ENCODE data around the gene ATP8A2. TPM values are rescaled to one million over a fixed set of nuclear protein-coding genes. Genes with fewer than 3 reads are reported as not detected.

ATP8A2 gene
- total RNA-seq, 1 experiment from 2014 or later: not detected

DNA sequence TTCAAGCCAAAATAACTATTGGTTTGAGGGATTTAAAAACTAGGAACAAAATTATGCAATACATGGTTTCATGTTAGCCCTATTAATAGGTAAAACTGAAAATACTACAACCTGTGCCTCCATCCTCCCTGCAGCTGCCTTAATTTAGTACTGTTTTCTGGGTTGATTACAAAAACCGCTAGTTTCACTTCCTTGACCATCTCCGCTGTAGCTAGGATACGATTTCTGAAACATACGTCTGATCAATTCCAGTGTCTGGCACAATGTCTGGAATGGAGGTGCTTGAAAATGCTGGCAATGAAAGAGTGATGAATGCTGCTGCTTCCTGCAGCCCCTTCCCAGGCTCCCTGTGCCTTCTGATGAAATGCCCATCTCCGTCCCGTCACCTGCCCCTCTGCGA lies 406.6 kb downstream of the ATP8A2 start:
- ChIA-PET CTCF (no interaction called here), POLR2A (no interaction called here)
- no peak overlapping the region for H3K4me3 ChIP-seq (ENCODE audit: low read depth in 2 of 2, low read length in 2 of 2)
- no peaks in the 10 kb centered on the region for H3K27me3 ChIP-seq (ENCODE audit: control insufficient read depth, insufficient read depth, low read length)
- no peak for TF ChIP-seq TCF7L2 (IDR thresholded peaks at IDR 0.05; ENCODE audit: low read depth, low read length)
- no peak for TF ChIP-seq REST (IDR thresholded peaks at IDR 0.05; ENCODE audit: insufficient read depth in 1 of 2, low read depth in 2 of 2, low read length in 1 of 2)
- no peak for TF ChIP-seq POLR2AphosphoS5 (IDR thresholded peaks at IDR 0.05; ENCODE audit: low read depth, low read length)
- TF ChIP-seq CTCF (IDR thresholded peaks at IDR 0.05): no peak
- no peak for TF ChIP-seq SIN3A (IDR thresholded peaks at IDR 0.05; ENCODE audit: borderline replicate concordance, insufficient read depth, low read depth, low read length)
- no peaks in the 10 kb centered on the region for H3K4me1 ChIP-seq (ENCODE audit: control insufficient read depth, insufficient read depth, low read length)
- no peaks in the 10 kb centered on the region for H3K9me3 ChIP-seq (ENCODE audit: control insufficient read depth, insufficient read depth, low read depth, low read length)
- H3K36me3 ChIP-seq (ENCODE audit: control insufficient read depth, insufficient read depth, low read length): no peaks in the 10 kb centered on the region
- DNase-seq (ENCODE audit: low read depth, low spot score) (no peak), ATAC-seq (no peak)
- intact Hi-C loops (cut with micrococcal nuclease; ENCODE audit: unreplicated experiment): no loop called here
- in situ Hi-C loops (cut with HindIII; ENCODE audit: low pct_unique_long_range_greater_than_20kb, low sequenced_read_pairs): no loop called here
- no TSS peak for BruUV-seq (replicated peaks)
- H3K27ac ChIP-seq (ENCODE audit: low read length): no peak overlapping the region

- CTCF ChIA-PET: no interaction called here
- Histone ChIP-seq H3K36me3 (ENCODE audit: control insufficient read depth, insufficient read depth, low read length) (no peaks in the 10 kb centered on the region), H3K27me3 (ENCODE audit: control insufficient read depth, insufficient read depth, low read length) (no peaks in the 10 kb centered on the region), H3K9me3 (ENCODE audit: control insufficient read depth, insufficient read depth, low read depth, low read length) (no peaks in the 10 kb centered on the region), H3K4me3 (ENCODE audit: low read depth in 2 of 2, low read length in 2 of 2) (no peak overlapping the region), H3K27ac (ENCODE audit: low read length) (no peak overlapping the region), H3K4me1 (ENCODE audit: control insufficient read depth, insufficient read depth, low read length) (no peaks in the 10 kb centered on the region)
- intact Hi-C loops (cut with micrococcal nuclease; ENCODE audit: unreplicated experiment): no loop called here
- TF ChIP-seq POLR2AphosphoS5 (IDR thresholded peaks at IDR 0.05; ENCODE audit: low read depth, low read length) (no peak), REST (IDR thresholded peaks at IDR 0.05; ENCODE audit: insufficient read depth in 1 of 2, low read depth in 2 of 2, low read length in 1 of 2) (no peak), SIN3A (IDR thresholded peaks at IDR 0.05; ENCODE audit: borderline replicate concordance, insufficient read depth, low read depth, low read length) (no peak), TCF7L2 (IDR thresholded peaks at IDR 0.05; ENCODE audit: low read depth, low read length) (no peak)
- POLR2A ChIA-PET: no interaction called here
- no peak for ATAC-seq
- in situ Hi-C loops (cut with HindIII; ENCODE audit: low pct_unique_long_range_greater_than_20kb, low sequenced_read_pairs): no loop called here
- DNase-seq (ENCODE audit: low read depth, low spot score): no peak
- BruUV-seq (replicated peaks): no TSS peak
These were observed 407.1 kb downstream of the ATP8A2 start for GRCh38 chr13:25778808-25779305.

All from Panc1 (cell line).